Hepatocyte (in vitro differentiated cells): ENCODE data around the gene LARP1. TPM values are rescaled to one million over a fixed set of nuclear protein-coding genes. Genes with fewer than 3 reads are reported as not detected.

Experiments
- DNase-seq: peaks from one replicate; pipeline ENCODE4 v3.0.0-alpha.2; 2016; ENCODE audit warnings: low spot score
- H2AFZ ChIP-seq: fragments of 200-600 bp; sonication (generic); 2 replicates; pipeline ENCODE4 v1.6.0; 2016; ENCODE audit warnings: antibody characterized with exemption, mild to moderate bottlenecking
- H3K27ac ChIP-seq: fragments of 200-600 bp; sonication (generic); 2 replicates; pipeline ENCODE4 v1.5.1; 2016; ENCODE audit warnings: mild to moderate bottlenecking
- H3K27me3 ChIP-seq: fragments of 200-600 bp; sonication (generic); 2 replicates; pipeline ENCODE4 v1.6.1; 2016
- H3K36me3 ChIP-seq: fragments of 200-600 bp; sonication (generic); replicated peaks from 2 replicates; pipeline ENCODE4 v1.5.1; 2016; ENCODE audit warnings: low read depth; ENCODE audit not compliant: insufficient read depth
- H3K4me1 ChIP-seq: fragments of 200-600 bp; sonication (generic); 2 replicates; pipeline ENCODE4 v1.5.1; 2016; ENCODE audit warnings: mild to moderate bottlenecking, moderate library complexity; ENCODE audit not compliant: insufficient read depth
- H3K4me2 ChIP-seq: fragments of 200-600 bp; sonication (generic); 2 replicates; pipeline ENCODE4 v1.6.0; 2016
- H3K4me3 ChIP-seq: fragments of 200-600 bp; sonication (generic); 2 replicates; pipeline ENCODE4 v1.5.1; 2016; ENCODE audit warnings: mild to moderate bottlenecking
- H3K79me2 ChIP-seq: fragments of 200-600 bp; sonication (generic); 2 replicates; pipeline ENCODE4 v1.6.0; 2017; ENCODE audit warnings: mild to moderate bottlenecking
- H3K9me2 ChIP-seq: fragments of 200-600 bp; sonication (generic); replicated peaks from 2 replicates; pipeline ENCODE4 v1.6.0; 2017; ENCODE audit warnings: mild to moderate bottlenecking; ENCODE audit not compliant: insufficient read depth
- H3K9me3 ChIP-seq: fragments of 200-600 bp; sonication (generic); 2 replicates; pipeline ENCODE4 v1.5.1; 2016; ENCODE audit warnings: low read depth, mild to moderate bottlenecking
- H4K20me1 ChIP-seq: fragments of 200-600 bp; sonication (generic); 2 replicates; pipeline ENCODE4 v1.6.0; 2016; ENCODE audit warnings: mild to moderate bottlenecking; ENCODE audit not compliant: insufficient read depth, poor library complexity, severe bottlenecking
- CTCF ChIP-seq: fragments of 200-600 bp; sonication (generic); IDR thresholded peaks from 2 replicates; pipeline ENCODE4 v1.5.1; 2016; ENCODE audit warnings: antibody characterized with exemption, mild to moderate bottlenecking; ENCODE audit not compliant: poor library complexity
- EZH2 ChIP-seq: fragments of 200-600 bp; sonication (generic); IDR thresholded peaks from 2 replicates; pipeline ENCODE4 v1.6.1; 2016; ENCODE audit warnings: antibody characterized with exemption, mild to moderate bottlenecking, borderline replicate concordance
- EZH2phosphoT487 ChIP-seq: fragments of 200-600 bp; sonication (generic); IDR thresholded peaks from one replicate; pipeline ENCODE4 v1.6.1; 2018; ENCODE audit warnings: antibody characterized with exemption, mild to moderate bottlenecking, low read depth, moderate library complexity; ENCODE audit not compliant: unreplicated experiment, severe bottlenecking
- WGBS: methylation state at CpG from one replicate; pipeline ENCODE4 v1.1.6; 2016; ENCODE audit warnings: low lambda C conversion rate; ENCODE audit errors: missing lambda C conversion rate; 5-methylcytosine and 5-hydroxymethylcytosine counted together
- microRNA counts: library from miRNA; unstranded; fragments of <30 nt; microRNA quantifications from one replicate; lab custom pipeline; 2017
- microRNA-seq: library from miRNA; unstranded; fragments of <30 nt; microRNA quantifications from one replicate; pipeline ENCODE4, GENCODE V29; 2017
- polyA plus RNA-seq: library from polyadenylated mRNA; unstranded; fragments of >200 nt; fragmentation: Nextera tagmentation; extraction: Ambion mirVana; gene quantifications from 2 replicates; pipeline ENCODE4 v1.2.1, GENCODE V29; 2016
- small RNA-seq: library from RNA; depleted of rRNA; stranded (forward); fragments of <200 nt; gene quantifications from one replicate; pipeline ENCODE3, GENCODE V24; 2014
- total RNA-seq: library from RNA; depleted of rRNA; stranded (reverse); fragments of >200 nt; gene quantifications from 2 replicates; pipeline ENCODE4 v1.2.3, GENCODE V29; 2014

Gene LARP1
- total and polyA plus RNA-seq, 2 experiments from 2014 or later, result 62.9 to 75.0 TPM

- Histone ChIP-seq H3K36me3 (no peaks in the 10 kb centered on the region), H3K9me3 (no peaks in the 10 kb centered on the region), H3K4me1 (peaks cover 1% of the 10 kb centered on the region), H3K27me3 (no peaks in the 10 kb centered on the region), H3K4me2 (no peak overlapping the region), H3K27ac (no peak overlapping the region), H3K9me2 (no peaks in the 10 kb centered on the region), H4K20me1 (peaks cover 30% of the 10 kb centered on the region), H2AFZ (no peak overlapping the region), H3K4me3 (no peak overlapping the region), H3K79me2 (peaks cover 74% of the 10 kb centered on the region)
- 81% methylated on average over 5 of the region's 5 CpGs for WGBS
- TF ChIP-seq EZH2 (no peak), CTCF (no peak), EZH2phosphoT487 (no peak)
- no peak for DNase-seq
Observed at GRCh38 chr5:154865466-154866184, 110.4 kb downstream of the LARP1 start.

GRCh38 chr5:154866841-154867240 is 111.7 kb downstream of the LARP1 start:
- H3K79me2 ChIP-seq, result peaks cover 67% of the 10 kb centered on the region
- no peak overlapping the region for H3K4me3 ChIP-seq
- no peak for TF ChIP-seq EZH2phosphoT487
- TF ChIP-seq CTCF, result no peak
- no peak for TF ChIP-seq EZH2
- H4K20me1 ChIP-seq, result peaks cover 18% of the 10 kb centered on the region
- no peaks in the 10 kb centered on the region for H3K4me1 ChIP-seq
- no peak overlapping the region for H3K27ac ChIP-seq
- WGBS, result 91% methylated on average over 2 of the region's 2 CpGs
- H3K9me3 ChIP-seq, result no peaks in the 10 kb centered on the region
- no peaks in the 10 kb centered on the region for H3K27me3 ChIP-seq
- no peaks in the 10 kb centered on the region for H3K9me2 ChIP-seq
- no peak overlapping the region for H3K4me2 ChIP-seq
- peaks cover 3% of the 10 kb centered on the region for H3K36me3 ChIP-seq
- DNase-seq, result no peak
- no peak overlapping the region for H2AFZ ChIP-seq

MicroRNAs within 50 kb of the gene (microRNA counts, 767-probe panel; counts per million panel counts)
- microRNA hsa-miR-378h (lab: Ali Mortazavi, UCI), result not detected

Small RNAs within 50 kb of the gene (microRNA-seq; reads per million reads assigned to microRNA genes)
- gene MIR378H, result not detected

Small RNAs within 50 kb of the gene (small RNA-seq; reads per million reads assigned to genes)
- not detected for gene MIR378H
- gene RF00019, result not detected

Other genes with a start within 250 kb of the LARP1 start
- 23.1 and 29.3 TPM in 2 replicates for gene FAXDC2, start 95.2 kb downstream of the LARP1 start, total RNA-seq
- gene FAXDC2, start 95.2 kb downstream of the LARP1 start, polyA plus RNA-seq, result 27.7 and 28.5 TPM in 2 replicates
- gene CNOT8, start 103.2 kb downstream of the LARP1 start, total RNA-seq, result 63.9 and 84.0 TPM in 2 replicates
- gene CNOT8, start 103.2 kb downstream of the LARP1 start, polyA plus RNA-seq, result 42.0 and 46.7 TPM in 2 replicates
- 12.1 and 16.5 TPM in 2 replicates for gene GEMIN5, start 182.8 kb downstream of the LARP1 start, total RNA-seq
- gene GEMIN5, start 182.8 kb downstream of the LARP1 start, polyA plus RNA-seq, result 6.2 and 7.3 TPM in 2 replicates
- 28.7 and 34.4 TPM in 2 replicates for gene MRPL22, start 185.7 kb downstream of the LARP1 start, total RNA-seq
- 96.7 and 111 TPM in 2 replicates for gene MRPL22, start 185.7 kb downstream of the LARP1 start, polyA plus RNA-seq